Activated CD4-positive, CD25-positive, alpha-beta regulatory T cell treated with anti-CD3 and anti-CD28 coated beads, Interleukin-2, amount 50 U/mL, for 72 hours (primary cell): ENCODE measurements around the gene PJA1.

Source experiments
- DNase-seq: peaks from one replicate; pipeline ENCODE4 v3.0.0; 2021

PJA1 gene

DNA sequence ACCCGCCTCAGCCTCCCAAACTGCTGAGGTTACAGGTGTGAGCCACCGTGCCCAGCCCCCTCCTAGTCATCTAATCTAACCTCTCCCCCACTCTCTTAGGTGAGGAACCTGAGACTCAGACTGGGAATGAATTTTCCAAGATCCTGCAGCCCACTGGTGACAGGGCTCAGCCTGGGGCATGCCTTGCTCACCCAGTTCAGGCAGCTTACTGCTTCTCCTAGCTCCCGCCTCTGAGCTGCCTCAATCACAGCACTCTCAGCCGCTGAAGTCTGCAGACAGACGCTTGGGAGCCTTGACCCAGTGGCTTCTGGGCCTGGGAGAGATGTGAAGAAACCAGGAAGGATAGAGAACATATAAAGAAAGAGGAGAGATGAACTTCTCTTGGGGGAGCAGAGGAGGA, 24.4 kb downstream of the PJA1 start:
- DNase-seq, result no peak

DNA sequence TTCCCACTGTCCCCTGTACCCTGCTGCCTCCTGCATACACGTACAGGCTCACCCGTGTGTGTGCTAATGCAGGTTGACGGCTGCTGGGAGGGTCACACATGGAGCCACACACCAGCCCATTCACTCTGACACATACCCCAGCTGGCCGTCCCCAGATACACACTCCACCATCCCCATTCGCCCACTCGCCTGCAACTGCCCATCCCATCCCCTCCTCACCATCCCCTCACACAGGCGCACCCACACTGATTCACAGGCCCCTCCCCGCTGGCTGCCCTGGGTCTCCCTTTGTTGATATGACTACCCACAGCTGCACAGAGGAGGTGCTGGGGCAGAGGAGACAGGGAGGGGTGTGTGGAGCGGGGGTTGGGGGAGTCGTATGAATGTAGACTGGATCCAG, 25.7 kb downstream of the PJA1 start:
- no peak for DNase-seq

DNA sequence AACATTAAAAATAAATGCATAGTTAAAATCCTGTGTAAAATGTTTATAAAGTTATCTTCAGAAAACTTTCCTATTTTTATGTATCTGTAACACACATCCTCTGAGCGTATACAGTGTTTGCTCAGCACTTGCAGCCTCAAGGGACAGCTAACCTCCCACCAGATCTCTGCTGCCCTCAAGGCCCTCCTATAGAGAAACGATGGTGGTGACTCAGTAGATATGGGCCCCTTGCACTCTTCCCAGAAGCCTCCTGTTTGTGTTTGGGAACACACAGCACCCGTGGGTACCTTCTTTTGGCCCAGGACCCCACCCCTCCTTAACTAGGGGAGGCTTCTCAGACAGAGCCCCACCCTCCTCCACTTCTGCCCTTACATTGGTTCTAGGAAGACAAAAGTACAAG, 26.7 kb downstream of the PJA1 start:
- no peak for DNase-seq

DNA sequence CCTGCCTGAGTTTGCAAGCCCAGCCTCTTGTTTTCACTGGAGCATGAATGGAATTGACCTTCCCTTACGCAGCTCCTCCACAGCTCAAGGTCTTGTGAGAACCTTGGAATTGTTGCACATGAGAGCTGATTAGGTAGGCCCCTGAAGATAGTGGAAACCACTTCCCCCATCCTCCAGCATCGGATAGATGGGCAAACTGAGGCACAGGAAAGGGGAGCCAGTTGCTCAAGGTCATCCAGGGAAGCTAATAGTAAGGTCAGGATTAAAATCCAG, 27.2 kb downstream of the PJA1 start:
- DNase-seq, result no peak

DNA sequence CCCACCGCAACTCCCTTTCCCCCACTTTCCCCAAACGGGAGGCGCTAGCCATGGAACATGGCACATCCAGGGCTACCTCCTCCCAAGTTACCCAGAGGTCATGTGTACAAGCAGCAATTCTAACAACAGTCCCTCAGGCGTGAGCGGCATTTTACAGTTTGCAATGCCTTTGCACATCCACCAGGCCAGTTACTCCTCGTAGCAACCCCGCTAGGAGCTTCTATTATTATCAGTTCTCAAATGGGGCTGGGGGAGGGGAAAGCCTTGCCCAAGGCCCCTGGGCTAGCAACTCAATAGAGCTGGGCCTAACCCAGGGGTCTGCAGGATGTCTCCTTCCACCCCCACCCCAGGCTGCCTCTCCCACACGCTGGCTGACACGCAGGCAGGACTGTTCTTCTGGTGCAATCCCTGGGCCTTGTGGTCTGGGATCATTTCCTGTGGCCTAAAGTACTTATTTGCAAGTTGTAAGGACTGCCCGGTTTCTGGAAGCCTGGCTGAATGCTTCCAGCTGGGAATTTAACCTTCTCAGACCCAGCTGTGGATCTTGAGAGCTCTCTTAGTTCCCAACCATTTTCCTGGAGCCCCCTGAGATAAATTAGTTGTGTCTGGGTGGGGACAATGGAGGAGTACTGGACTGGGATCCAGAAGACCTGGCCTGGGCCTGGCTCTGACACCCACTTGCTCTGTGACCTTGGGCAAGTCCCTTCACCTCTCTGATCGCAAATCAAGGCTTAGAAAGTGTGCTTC, 27.7 kb downstream of the PJA1 start:
- DNase-seq, result no peak

DNA sequence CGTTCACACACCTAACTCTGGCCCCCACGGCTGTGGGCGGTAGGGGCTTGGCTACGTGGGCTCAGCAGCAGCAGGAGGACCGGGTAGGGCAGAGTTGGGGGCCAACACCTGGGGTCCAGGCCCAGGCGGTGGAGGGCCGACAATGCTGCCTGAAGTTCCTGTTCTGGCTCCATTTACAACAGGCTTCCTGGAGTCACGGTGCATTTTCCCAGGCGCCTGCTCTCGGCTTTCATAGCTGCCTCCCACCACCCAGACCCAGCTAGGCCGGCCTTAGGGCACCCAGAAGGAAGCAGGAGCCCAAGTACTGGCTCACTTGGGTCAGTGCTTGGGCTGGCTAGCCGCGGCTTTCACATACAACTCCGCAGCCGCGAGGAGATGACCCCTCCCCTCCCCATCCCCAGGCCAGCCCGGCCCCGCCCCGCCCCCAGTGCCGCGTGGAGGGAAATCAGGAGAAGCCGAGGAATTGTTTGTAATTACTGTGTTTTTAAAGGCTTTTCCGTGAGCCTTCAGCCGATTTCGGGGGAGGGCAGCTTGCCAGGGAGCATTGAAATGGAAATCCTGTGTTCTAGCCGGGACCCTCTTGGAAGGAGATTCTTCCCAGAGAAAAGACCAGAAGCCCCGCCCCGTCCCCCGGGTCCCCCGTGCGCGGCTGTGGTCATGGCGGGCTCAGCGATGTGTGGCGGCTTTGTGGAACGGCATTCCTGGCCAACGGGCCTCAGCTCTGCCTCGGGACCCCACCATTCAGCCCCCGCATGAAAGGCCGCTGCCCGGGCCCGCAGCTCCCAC, 28.5 kb downstream of the PJA1 start:
- no peak for DNase-seq

DNA sequence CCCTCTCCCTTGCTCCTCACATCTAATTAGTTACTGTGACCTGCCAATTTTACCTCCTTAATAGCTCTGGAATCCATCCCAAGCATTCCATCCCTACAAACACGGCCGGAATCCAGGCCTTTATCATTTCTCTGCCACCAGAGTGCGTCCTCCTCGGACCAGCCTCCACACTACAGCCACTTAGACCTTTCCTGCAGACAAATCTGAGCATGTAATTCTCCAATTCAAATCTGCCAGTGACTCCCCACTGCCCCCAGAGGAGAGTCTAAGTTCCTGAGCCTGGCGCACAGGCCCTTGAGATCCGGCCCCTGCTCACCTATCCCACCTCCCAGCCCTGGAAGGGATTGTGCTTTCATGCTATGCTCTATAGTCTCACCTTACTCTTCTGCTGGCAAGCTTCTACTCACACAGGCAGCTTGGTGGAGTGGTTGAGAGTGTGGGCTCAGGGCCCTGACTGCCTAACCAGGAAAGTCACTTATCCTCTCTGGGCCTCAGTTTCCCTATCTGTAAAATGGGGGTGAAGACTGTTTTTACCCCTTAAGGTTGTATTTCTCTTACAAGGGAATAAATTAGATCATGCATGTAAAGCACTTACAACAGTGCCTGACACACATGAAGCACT, 31.2 kb downstream of the PJA1 start:
- DNase-seq, result no peak

DNA sequence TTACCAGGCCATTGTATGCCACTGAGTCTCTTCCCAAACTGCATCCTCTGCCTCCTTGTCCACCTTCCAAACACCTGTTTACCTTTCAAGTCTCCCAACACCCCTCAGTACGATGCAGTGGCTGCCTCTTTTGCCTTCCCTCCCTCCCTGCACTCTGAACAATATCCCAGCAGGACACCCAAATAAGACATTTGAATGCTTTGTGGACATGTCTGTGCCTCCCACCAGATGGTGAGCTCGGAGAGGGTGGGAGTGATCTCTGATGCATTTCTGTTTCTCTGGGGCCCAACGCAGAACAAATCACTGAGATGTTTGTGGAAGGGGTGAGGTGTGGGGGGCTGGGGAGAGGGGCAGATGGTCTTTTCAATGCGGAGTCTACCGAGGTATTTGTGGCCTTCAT, 33.4 kb downstream of the PJA1 start:
- no peak for DNase-seq

DNA sequence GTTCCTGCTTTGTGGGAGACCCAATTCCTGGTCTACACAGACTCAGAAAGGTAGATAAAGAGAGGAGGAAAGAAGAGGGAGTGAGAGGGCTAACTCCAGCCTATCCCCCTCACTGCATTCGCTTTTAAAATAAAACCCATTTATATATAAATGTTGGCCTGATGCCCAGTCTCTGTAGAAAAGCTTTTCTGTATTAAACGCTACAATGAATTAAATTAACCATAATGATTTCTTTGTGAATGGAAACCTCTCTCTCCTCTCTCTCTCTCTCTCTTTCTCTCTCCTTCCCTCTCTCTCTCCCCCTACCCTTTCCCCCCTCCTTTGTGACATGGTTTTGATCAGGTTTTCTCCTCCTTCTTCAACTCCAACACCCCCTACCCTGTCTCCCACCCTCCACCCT, 34.8 kb downstream of the PJA1 start:
- DNase-seq, result no peak

DNA sequence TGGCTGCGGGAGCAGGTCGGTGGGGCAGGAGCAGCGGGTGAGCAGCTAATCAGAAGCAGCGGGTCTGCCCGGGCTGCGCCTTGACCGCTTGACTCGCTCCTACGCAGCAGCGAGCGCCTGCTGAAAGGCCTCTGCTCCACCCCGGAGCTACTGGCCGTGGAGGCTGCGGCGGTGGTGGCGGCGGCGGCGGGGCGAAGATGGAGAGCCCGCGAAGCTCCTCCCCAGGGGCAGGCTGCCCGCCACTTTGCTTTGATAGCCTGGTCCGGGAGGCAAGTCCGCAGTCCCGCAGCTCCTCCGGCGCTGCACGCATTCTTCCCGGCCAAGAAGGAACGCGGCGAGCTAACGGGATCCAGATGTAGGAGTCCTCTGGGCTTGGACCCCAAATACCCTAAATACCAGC, 36.7 kb downstream of the PJA1 start:
- DNase-seq, result no peak

DNA sequence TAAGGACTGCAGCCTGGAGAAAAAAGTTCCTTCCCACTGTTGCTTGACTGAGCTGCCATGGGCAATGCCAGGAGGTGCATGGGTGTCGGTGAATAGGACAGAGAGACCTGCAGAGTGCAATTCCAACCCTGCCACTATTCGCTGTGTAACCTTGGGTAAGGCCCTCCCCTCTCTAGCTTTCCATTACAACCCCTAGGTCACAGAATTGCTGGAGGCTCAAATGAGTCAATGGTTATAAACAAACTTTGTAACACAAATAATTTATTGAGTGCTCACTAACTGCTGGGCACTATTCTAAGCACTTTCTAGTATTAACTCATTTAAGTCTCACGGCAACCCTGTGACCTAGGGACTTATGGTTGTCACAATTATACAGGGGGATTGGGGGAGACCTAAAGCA, 37.8 kb downstream of the PJA1 start:
- DNase-seq, result no peak

DNA sequence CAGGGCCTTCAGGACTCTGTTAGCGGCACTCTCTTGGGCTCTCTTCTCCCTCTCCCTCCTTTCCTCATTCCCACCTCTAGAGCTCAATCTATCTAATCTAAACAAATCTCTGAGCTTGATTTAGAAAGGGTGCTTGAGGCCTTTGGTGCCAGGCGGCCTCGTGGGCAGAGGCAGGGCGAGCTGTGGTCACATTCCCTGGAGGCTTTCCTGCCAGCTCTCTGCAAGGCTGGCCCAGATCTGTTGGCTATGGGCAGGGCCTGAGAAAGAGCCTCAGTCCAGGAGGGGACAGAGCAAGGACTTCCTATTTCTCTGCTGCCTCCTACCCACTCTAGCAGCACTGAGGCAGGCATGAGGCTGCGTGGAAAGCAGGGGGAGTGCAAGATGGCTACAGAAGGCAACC, 38.6 kb downstream of the PJA1 start:
- DNase-seq, result no peak

DNA sequence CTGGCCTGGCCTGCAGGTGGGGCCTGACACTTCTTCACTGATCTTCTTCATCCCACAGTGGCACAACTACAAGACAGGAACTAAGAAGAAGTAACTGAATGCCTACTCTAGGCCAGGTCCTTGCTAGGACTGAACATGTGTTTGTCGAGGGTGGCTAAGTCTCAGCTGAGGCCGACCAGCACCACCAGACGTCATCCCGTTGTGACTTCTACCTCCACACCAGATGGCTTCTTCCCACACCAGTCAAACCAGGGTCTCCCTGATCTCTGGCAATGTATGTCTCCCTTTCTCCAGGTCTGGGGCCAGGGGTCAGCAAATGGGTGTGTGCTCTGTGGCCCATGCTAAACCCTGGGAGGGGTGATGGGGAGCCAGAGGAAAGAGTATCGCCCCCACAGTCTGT, 40.2 kb downstream of the PJA1 start:
- DNase-seq, result no peak

DNA sequence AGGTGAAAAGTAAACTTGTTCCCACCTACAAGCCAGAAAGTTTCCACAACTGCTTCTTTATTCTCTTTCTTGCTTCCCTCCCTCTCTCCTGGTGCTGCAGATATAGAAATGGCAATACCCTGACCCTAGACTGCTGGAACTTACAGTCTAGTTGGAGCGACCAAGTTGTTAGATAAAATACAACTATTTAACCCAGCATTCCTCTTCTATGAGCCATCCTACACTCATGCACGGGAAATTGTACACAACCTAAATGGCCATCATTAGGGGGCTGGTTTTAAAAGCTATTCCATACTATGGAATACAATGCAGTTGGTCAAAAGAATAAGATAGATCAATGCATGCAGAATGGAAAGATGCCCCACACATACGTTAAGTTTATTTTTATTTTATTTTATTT, 41.1 kb downstream of the PJA1 start:
- DNase-seq, result no peak

DNA sequence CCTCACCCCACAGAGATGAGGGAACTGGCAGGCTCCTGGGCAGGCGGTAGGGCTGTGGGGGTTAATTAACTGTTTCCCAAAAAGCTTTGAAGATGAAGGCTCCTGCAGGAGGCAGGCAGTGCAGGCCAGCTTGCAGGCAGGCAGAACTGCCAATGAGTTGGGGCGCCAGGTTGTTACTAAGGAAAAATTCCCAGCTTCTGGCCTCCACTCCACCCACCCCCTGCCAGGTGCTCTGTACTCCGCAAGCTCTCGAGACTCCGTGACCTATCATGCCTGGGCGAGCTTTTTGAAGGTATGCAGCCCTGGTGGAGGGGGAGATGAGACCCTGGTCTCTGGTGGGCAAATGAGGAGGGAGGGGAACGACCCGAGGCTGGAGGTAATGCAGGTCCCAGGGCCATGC, 41.8 kb downstream of the PJA1 start:
- DNase-seq, result no peak

DNA sequence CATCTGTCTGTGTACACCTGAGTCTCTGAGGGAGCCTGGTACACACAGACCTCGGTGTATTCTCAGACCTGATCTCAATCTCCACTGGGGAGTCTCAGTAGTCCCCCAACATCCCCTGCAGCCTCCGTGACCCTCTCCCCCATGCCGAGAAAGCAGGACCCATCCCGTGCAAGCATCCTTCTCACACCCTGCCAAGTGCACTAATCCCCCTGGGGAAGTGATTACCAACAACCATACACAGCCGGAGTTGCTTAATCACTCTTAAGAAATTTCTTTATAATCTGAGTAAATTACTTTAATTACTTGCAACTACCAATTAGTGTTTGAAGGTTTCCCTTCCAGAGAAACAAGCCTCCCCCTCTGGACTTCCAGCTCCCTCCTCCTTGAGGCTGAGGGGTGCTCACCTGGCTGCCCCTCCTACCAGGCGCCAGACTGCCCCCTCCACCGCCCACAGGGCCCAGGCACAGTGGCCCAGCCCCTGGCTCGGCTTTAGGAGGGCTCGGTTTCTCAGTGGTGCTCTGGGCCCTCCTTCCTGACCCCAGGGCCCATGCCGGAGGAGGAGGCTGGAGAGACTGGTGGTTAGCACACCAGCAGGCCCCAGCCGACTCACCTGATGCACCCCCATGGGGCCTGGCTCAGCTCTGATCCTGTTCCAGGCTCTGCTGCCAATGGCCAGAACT, 43.8 kb downstream of the PJA1 start:
- no peak for DNase-seq

DNA sequence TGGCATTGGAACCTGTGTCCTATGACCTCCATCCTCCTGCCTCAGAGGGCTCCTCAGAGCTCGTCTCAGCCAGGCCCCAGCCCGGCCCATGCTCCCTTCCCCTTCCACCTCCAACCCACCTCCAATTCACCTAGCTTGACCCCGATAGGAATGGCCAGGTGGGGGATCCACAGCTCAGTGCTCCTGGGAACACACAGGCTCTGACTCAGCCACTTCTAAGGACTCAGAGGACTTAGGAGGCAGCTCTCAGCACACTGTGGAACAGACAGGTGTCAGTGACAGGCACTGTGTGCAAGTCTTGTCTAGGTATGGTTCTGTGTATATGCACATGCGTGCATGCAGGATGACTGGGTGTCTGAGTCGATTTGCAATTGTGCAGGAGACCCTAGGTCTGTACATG, 44.8 kb downstream of the PJA1 start:
- DNase-seq, result no peak

DNA sequence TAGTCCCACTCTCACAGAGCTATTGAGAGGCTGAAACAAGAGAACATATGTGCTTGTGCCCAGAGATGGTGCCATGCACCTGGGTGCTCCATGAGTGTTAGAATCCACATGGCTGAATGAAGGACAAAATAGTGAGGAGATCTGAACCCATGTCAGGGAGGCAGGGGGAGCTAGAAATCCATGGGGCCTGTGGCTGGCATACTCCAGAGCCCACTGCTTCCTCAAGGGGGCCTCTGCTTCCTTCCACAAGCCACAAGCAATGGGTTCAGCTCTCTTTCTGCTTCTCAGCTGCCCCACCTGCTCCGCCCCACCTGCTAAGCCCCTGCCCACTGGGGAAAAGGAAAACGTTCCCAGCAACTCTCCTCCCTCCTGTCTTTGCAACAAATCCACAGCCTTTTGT, 46.1 kb downstream of the PJA1 start:
- no peak for DNase-seq

DNA sequence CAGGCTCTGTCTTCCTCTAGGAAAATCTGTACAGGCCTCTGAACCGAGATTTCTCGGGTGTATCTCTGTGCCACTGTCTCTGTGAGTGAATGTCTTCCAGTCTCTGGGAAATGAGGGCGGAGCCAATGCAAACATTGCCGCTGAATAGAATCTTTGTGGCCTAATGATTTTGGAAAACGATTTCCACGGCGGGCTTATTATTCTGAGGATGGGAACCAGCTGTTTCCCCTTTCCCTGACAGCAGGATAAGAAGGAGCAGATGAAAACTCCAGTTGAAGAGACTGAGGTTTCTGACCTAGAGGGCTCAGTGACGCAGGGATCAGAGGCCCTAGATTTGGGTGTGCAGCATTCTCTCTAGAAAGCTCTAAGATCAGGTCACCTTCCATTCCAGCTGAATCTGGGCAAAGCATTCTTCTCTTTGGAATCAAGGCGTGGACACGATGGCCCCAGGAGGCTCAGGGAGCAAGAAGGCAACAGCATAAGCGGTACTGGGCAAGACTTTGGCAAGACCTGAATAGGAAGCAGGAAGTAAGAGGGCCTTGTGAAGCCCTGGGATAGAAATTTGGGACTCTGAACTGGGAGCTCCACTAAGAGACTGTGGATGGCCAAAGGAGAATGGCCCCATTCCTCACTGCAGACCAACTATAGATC, 47.3 kb downstream of the PJA1 start:
- no peak for DNase-seq

DNA sequence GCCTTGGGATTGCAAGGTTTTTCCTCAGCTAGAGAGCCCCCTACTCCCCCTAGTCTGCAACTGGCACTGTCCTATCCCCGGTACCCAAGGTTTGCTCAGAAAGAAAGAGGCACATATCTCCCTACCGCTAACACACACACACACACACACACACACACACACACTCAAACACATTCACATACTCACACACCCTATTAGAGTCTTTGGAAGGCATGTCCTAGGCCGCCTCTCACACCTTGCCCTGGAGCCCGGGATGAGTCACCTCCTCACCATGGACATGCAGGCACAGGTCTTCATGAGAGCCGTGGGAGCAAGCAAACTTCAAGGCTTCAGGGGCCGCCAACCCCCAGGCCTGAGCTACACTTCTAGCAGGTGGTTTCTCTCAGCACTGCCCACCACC, 49.2 kb downstream of the PJA1 start:
- DNase-seq, result no peak

DNA sequence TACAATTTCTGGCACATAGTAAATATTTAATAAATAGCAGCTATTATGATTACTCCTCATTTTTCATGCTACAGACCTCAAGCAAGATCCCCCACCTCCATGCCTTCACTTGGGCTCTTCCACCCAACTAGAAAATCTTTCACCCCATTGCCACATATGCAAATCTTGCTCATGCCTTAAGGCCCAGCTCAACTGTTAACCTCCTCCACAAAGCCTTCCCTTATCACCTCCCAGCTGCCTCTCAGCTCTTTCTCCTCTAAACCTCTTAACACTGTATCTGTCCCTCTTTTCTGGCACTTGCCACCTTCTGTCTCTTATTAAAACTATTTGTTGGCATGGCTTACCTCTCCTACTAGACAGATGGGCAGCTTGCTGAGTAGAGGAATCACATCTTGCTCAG, 51.5 kb downstream of the PJA1 start:
- DNase-seq, result no peak
